T47D (cell line): ENCODE results near the gene RBMS1.
A peak's percentile ranks its signal among the peaks of the same experiment; 100 is the strongest.

Experiments
- DNase-seq, 2 experiments: peaks; one replicate each; pipeline versions ENCODE4 v3.0.0 to v3.0.0-alpha.2; 2011 to 2012; ENCODE audit warnings: low read depth in 1 of 2, low spot score in 1 of 2
- JUND ChIP-seq: IDR thresholded peaks from 2 replicates; pipeline ENCODE4 v1.6.1; 2012; ENCODE audit warnings: low read depth
- in situ Hi-C: cut with HindIII; loops from 2 replicates; pipeline ENCODE4 v1.10.0; 2016; ENCODE audit warnings: low sequenced_read_pairs, low pct_unique_long_range_greater_than_20kb

The RBMS1 gene

DNA sequence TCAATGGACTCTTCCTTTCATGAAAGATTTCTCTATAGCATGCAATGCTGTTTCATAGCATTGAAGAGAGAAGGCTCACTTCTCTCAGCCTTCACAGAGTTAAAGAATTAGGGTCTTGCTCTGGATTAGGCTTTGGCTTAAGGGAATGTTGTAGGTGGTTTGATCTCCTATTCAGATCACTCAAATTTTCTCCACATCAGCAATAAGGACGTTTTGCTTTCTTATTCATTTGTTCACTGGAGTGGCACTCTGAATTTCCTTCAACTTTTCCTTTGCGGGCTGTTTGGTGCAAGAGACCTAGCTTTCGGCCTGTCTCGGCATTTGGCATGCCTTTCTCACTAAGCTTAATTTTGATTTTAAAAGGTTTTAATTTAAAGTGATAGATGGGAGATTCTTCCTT, 131.6 kb downstream of the RBMS1 start:
- no peak for TF ChIP-seq JUND
- no peak for DNase-seq
- in situ Hi-C loops = no loop called here

DNA sequence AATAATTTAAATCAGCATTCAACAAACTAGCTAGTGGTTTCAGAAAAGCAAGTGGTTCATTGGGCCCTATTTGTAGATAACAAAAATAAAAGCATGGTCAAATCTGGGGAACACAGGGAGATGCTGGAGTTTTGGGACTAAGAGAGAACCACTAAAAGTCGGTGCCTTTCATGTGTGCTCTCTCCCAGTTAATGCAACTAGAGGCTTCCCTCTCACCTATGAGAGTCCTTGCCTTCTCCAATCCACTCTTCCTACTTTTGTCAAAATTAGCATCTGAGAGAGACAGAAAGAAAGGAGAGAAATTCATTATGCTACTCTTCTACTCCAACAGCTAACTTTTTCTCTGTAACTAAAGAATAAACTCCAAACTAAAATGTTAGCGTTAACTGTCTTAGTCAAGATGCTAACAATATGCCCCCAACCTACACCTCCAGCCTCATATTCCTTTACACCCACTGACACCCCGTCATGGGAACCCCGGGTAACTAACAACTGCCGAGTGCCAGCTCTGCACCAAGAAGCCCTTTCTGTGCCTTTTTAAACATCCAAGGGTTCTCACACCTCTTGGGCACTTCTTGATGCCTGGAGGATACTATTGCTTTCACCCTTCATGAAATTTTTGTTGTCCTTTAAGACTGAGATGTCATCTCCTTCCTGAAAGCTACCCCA, 133.4 kb downstream of the RBMS1 start:
- DNase-seq = no peak
- TF ChIP-seq JUND = no peak
- in situ Hi-C loops = no loop called here

DNA sequence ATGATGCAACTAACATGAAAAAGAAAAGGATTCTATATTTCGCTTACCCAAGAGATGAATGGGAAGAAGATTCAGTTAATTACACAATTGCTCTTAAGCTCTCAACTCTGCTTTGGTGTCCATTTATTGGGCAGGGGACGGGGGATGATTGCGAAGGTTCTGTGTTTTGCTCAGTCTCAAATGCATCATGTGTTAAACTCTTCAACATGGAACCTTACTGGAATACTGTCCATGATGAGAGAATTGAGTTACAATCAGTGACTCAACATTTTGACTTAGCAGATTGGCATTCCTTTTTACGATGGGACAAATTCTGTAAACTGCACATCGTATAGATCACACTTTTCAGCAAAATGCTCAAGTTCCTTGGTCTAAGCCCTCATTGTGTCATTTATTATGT, 135.6 kb downstream of the RBMS1 start:
- no peak for DNase-seq
- TF ChIP-seq JUND = no peak
- in situ Hi-C loops = no loop called here

DNA sequence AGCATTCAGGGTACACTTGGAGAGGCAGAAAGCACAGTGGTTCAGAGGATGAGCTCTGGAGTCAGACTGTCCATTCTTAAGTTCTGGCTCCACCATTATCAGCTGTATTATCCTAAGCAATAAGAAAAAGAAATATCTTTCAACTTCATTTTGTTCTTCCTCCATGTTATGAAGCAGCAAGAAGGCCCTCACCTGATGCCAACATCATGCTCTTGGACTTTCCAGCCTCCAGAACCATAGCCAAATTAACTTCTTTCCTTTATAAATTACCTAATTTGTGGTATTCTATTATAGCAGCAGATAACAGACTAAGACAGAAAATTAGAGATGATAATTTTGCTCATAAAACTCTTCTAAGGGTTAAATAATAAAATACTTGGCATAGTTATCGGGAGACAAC, 137.1 kb downstream of the RBMS1 start:
- no peak for TF ChIP-seq JUND
- DNase-seq = no peak
- in situ Hi-C loops = no loop called here

DNA sequence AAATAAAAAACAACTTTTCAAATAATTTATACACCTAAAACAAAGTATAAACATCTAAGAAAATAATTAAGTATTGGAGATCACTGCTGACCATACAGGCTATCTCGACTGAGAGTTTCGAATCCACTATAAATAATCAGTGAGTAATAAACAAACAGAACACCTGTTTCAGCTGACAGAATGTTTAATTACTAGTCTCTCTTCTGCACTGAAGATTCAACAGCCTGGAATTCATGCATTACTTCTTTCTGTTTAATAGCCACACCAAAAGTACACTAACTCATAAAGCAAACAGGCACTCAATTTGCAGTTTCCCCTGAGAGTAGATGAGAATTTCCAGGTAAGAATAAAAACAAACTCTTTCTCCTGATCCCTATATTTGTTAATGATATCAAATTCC, 138.5 kb downstream of the RBMS1 start:
- in situ Hi-C loops = no loop called here
- DNase-seq = no peak

DNA sequence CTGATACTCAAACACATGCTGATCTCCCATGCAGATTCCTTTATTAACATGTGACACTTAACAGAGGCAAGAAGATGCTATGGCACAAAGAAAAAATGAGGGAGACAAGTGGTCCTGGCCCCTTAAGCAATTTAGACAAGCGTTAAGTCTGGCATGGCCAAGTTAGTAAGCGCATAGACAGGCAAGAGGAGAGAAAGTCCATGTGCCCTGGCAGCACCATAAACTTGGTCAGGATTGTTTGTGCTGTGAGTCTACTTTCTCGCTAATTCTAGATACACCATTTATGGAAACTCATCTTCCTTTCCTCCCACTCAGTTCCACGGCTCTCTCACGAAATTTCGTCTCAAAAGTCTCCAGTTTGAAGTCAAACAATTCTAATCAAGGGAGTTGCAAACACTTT, 138.9 kb downstream of the RBMS1 start:
- in situ Hi-C loops = no loop called here
- no peak for TF ChIP-seq JUND
- DNase-seq = no peak

More for the DNA sequence above, 138.5 kb downstream of the RBMS1 start:
- TF ChIP-seq JUND = no peak

DNA sequence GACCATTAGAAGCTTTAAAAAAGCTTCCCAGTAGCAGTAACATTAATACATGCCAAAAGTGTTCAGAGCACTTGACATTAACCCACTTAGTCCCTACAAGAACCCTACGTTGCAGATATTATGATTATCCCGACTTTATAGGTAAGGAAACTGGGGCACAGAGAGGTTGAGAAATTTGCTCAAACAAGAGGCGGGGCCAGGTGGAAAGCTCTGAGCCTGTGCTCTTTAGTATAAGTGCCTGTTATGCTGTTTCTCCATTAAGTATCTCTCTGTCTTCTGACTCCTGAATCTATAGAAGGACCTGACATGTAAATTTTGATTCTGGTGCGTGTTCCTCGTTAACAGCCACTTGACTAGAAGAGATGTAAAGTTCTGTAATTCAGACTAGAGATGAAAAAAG, 139.8 kb downstream of the RBMS1 start:
- in situ Hi-C loops = no loop called here
- no peak for TF ChIP-seq JUND
- DNase-seq = no peak

DNA sequence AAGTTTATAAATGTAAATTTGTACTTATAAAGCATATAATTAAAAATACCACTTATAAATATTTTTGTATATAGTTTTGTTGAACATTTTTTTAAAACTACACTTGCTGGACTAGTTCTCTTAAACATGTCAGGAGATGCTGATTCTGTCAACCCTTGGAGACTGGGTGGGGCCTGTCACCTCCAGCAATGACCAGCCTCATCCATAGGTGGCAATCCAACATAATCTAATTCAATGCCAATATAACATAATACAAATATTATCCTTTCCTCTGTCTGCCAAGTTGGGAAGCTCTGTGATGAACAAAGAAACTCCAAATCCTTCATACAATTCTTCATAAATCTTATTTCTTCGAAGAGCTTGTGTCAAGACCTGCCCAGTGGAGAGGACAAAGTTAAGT, 140.4 kb downstream of the RBMS1 start:
- DNase-seq = peak; percentile 3 to 44
- in situ Hi-C loops = no loop called here
- no peak for TF ChIP-seq JUND

DNA sequence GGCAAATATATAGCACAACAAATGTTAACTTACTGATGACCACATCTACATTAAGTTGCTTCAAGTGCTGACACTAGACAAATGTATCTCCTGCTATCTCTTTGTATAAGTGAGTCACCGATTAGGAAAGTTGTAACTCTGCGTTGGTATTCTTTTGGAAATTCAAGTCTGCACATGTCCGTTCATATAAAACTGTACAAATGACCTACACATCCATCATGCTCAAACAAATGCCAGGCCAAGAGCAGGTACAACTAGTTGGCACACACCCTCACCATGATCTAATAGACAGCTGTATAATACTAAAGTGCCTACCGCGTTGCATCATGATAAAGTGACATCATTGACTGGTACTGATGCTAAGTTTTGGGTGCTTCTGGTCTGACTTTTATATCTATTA, 141.1 kb downstream of the RBMS1 start:
- no peak for DNase-seq
- in situ Hi-C loops = no loop called here
- no peak for TF ChIP-seq JUND

DNA sequence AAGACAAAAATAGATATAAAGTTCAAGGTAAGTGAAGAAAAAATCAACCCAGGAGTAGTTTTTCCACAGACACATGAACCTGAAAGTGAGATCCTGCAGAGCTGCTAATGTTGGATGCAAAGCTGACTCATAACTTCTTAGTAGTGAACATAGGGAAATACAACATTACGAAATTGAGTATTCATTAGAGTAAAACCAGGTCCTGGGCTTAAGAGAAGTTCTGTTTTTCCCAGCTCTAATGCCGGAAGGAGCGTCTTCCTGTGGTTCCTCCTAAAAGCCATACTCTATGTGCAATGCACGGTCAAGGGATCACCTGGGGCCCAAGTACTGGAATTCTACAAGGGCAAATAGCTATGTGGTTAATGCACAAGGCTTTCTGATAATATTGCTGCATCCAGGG, 141.7 kb downstream of the RBMS1 start:
- TF ChIP-seq JUND = no peak
- no peak for DNase-seq
- in situ Hi-C loops = no loop called here

DNA sequence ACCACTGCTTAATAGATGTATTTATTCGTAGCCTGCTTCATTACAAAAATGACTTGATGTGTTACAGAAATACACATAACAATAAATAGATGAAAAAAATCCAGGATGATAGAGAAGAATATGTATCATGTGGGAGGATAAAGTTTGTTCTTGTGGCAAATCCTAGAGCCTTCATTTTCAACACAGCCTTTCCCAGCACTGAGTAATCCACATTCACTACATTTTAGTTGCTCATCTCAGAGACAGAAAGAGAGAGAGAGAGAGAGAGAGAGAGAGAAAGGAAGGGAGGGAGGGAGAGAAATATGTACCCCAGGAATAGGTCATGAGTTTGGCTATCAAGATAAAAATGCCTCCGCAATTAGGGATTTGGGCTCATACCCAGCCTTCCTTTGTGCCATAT, 144.3 kb downstream of the RBMS1 start:
- in situ Hi-C loops = no loop called here
- no peak for DNase-seq
- TF ChIP-seq JUND = no peak

DNA sequence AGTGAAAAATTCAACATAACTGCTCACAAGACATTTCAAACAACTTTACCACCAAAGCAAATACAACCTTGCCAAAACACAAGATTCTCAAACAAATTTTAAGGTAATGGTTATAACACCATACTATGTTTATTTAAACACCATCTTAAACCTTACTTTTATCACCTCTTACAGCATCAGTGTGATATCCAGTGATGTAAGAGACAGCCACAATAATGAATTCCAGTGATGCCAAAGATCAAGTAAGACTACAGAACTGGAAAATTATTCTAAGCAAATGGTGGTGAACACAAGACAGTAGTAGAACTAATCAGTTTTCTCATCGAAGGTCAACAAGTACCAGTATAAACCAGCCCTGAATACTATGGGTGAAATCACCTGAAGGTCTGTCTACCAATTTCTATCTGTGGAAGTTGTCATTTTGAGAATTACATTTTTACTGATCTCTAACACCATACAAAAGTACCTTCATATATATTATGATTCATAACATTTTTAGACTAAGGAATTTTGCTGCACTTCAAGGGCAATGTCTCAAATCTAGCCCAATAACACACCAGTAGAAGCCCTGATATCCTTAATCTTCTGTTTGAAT, 146.2 kb downstream of the RBMS1 start:
- in situ Hi-C loops = no loop called here
- DNase-seq = no peak
- TF ChIP-seq JUND = no peak

DNA sequence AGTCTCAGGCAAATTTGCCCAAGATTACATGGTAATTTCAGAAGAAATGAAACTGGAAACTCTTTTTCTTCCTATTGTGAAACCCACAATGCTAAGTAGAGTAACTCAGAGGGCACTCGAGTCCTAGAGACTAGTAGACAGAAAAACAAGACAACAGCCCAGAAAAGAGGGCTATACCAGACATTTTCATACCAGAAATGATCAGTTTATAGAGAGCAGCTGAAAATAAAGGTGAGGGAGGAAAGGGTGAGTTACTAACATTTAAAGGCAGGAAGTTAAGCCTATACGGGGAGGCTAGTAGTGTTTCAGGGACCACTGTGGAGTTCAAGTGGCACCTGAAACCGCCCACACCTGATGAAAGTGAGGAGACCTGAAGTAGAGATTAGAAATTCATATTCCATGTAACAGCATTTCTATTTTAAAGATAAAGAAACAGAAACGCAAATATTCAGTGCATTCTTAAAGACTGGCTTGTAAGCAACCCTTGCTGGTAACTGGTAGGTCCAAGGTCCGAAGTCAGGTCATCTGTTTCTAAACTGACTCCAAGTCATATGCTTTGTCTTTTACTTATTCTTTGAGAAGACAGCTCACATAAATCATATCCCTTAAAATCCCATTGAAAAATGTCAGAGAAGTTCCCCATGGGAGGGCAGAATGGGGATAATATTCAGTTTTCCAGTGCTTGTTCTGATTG, 148.4 kb downstream of the RBMS1 start:
- in situ Hi-C loops = no loop called here
- DNase-seq = no peak
- TF ChIP-seq JUND = no peak
